Neuronal stem cell (in vitro differentiated cells): Measurements from ENCODE around the gene SETD1B.

Source experiments
- DNase-seq: peaks from one replicate; pipeline ENCODE4 v3.0.0-alpha.2; 2013; ENCODE audit warnings: low spot score
- H2AFZ ChIP-seq: one replicate; pipeline ENCODE4 v1.6.1; 2013; ENCODE audit warnings: mild to moderate bottlenecking, low read length, inconsistent platforms
- H2AK5ac ChIP-seq: 2 replicates; pipeline ENCODE4 v1.6.1; 2013; ENCODE audit warnings: low read depth, mild to moderate bottlenecking, inconsistent platforms, low read length, moderate library complexity, mixed read lengths
- H2BK120ac ChIP-seq: 2 replicates; pipeline ENCODE4 v1.6.1; 2013; ENCODE audit warnings: low read depth, mild to moderate bottlenecking, inconsistent platforms, low read length, moderate library complexity, mixed read lengths
- H2BK12ac ChIP-seq: one replicate; pipeline ENCODE4 v1.6.1; 2013; ENCODE audit warnings: low read length, inconsistent platforms
- H2BK15ac ChIP-seq: 2 replicates; pipeline ENCODE4 v1.6.1; 2013; ENCODE audit warnings: mild to moderate bottlenecking, low read length, inconsistent platforms, mixed read lengths
- H2BK5ac ChIP-seq: one replicate; pipeline ENCODE4 v1.6.1; 2013; ENCODE audit warnings: inconsistent platforms, mild to moderate bottlenecking, low read length, moderate library complexity
- H3K14ac ChIP-seq: one replicate; pipeline ENCODE4 v1.6.1; 2013; ENCODE audit warnings: low read length, inconsistent platforms
- H3K18ac ChIP-seq: 2 replicates; pipeline ENCODE4 v1.6.1; 2013; ENCODE audit warnings: low read length, inconsistent platforms
- H3K23ac ChIP-seq: 2 replicates; pipeline ENCODE4 v1.6.1; 2013; ENCODE audit warnings: low read depth, mild to moderate bottlenecking, mixed read lengths, low read length, inconsistent platforms; ENCODE audit not compliant: poor library complexity
- H3K27ac ChIP-seq: replicated peaks from 3 replicates; pipeline ENCODE4 v1.5.1; 2013; ENCODE audit warnings: low read length, inconsistent platforms
- H3K27me3 ChIP-seq, 3 experiments: 2 replicates each; pipeline ENCODE4 v1.6.1; 2013; ENCODE audit warnings: low read length in 3 of 3, mild to moderate bottlenecking in 2 of 3, inconsistent platforms in 1 of 3, low read depth in 1 of 3, mixed read lengths in 1 of 3, moderate library complexity in 1 of 3; ENCODE audit not compliant: control insufficient read depth in 3 of 3, insufficient read depth in 3 of 3
- H3K36me3 ChIP-seq, 2 donors: replicated peaks in 1 of 2; 2 replicates each; pipeline ENCODE4 v1.6.1; 2013; ENCODE audit warnings: low read length in 2 of 2; ENCODE audit not compliant: control insufficient read depth in 2 of 2, insufficient read depth in 2 of 2
- H3K4ac ChIP-seq: 2 replicates; pipeline ENCODE4 v1.6.1; 2013; ENCODE audit warnings: inconsistent platforms, mild to moderate bottlenecking, low read length, moderate library complexity
- H3K4me1 ChIP-seq, 2 donors: 1 replicate in 1 of 2; 2 replicates in 1 of 2; pipeline ENCODE4 v1.6.1; 2013; ENCODE audit warnings: low read length in 2 of 2, low read depth in 1 of 2; ENCODE audit not compliant: control insufficient read depth in 2 of 2, insufficient read depth in 1 of 2
- H3K4me2 ChIP-seq: one replicate; pipeline ENCODE4 v1.6.1; 2013; ENCODE audit warnings: mild to moderate bottlenecking, low read length, inconsistent platforms; ENCODE audit not compliant: insufficient read depth, poor library complexity, severe bottlenecking
- H3K4me3 ChIP-seq, 2 donors: 2 replicates each; pipeline ENCODE4 v1.5.1; 2013; ENCODE audit warnings: low read length in 2 of 2, mild to moderate bottlenecking in 2 of 2, inconsistent platforms in 1 of 2, moderate library complexity in 1 of 2
- H3K79me1 ChIP-seq: one replicate; pipeline ENCODE4 v1.6.1; 2013; ENCODE audit warnings: low read depth, mild to moderate bottlenecking, inconsistent platforms, low read length, moderate library complexity
- H3K9ac ChIP-seq: one replicate; pipeline ENCODE4 v1.6.1; 2013; ENCODE audit warnings: mild to moderate bottlenecking, low read depth, low read length, inconsistent platforms; ENCODE audit not compliant: poor library complexity
- H3K9me3 ChIP-seq, 2 donors: replicated peaks in 1 of 2; 2 replicates each; pipeline versions ENCODE3 to v1.6.1; 2013; ENCODE audit warnings: low read length in 2 of 2, mild to moderate bottlenecking in 2 of 2, inconsistent platforms in 1 of 2, low read depth in 1 of 2, mixed read lengths in 1 of 2, moderate library complexity in 1 of 2; ENCODE audit not compliant: control insufficient read depth in 2 of 2, insufficient read depth in 1 of 2
- H4K8ac ChIP-seq: one replicate; pipeline ENCODE4 v1.6.1; 2013; ENCODE audit warnings: low read depth, mild to moderate bottlenecking, inconsistent platforms, low read length, moderate library complexity
- H4K91ac ChIP-seq: one replicate; pipeline ENCODE4 v1.6.1; 2013; ENCODE audit warnings: low read length, low read depth, mild to moderate bottlenecking, inconsistent platforms; ENCODE audit not compliant: poor library complexity
- WGBS, 2 donors: extraction: QIAGEN DNeasy Blood & Tissue Kit; methylation state at CpG; one replicate each; pipeline ENCODE4 v1.1.7; 2013; ENCODE audit warnings: missing lambda C conversion rate in 2 of 2, mixed read lengths in 1 of 2; ENCODE audit not compliant: insufficient read length in 2 of 2, insufficient replicate concordance in 1 of 2; ENCODE audit errors: extremely low coverage in 2 of 2; 5-methylcytosine and 5-hydroxymethylcytosine counted together

The SETD1B gene

DNA sequence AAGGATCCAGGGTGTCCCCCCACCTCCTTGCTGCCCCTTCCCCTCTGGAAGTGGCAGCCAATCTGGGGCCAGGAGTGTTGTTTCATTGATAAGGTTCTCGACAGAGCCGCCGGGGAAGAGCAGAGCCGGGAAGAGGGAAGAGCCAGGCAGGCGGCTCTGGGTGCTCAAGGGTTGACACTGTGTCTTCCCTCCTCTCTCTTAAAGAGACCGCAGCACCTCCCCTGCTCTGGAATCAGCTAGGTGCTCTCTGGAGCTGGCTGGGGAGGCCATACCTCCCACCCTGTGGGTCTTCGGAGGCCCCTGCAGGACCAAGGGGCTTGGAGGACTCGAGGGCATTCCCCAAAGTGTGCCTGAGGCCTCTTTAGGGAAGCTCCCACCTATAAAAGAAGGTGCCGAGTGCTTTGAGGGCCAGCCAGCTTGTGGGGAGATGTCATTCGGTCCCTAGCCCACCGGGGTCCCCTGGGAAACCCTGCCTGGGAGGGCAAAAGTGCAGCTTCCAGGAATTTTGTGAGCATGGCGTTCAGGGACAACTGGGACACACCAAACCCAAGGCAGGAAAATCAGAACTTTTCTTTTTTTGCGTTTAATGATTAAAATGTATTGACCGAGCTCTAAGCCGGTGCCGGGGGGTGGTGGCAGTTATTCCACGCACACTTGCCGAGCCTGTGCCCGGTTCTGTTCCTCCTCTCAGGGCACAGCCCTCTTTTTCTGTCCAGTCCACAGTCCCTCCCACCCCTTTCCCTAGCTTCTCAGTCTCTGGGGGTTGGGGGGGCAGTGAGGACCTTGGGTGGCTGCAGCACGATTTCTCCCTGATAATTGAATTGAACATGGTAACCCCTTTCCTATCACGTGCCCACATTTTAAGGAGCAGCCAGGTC lies 3.0 kb downstream of the SETD1B start:
- no peak overlapping the region for H3K4me2 ChIP-seq
- H3K14ac ChIP-seq: no peak overlapping the region
- H4K91ac ChIP-seq: no peak overlapping the region
- H2AK5ac ChIP-seq: no peak overlapping the region
- no peaks in the 10 kb centered on the region for H3K27me3 ChIP-seq
- peaks cover 15% of the 10 kb centered on the region for H3K79me1 ChIP-seq
- H3K18ac ChIP-seq: no peak overlapping the region
- H3K36me3 ChIP-seq: peaks cover 28 to 56% of the 10 kb centered on the region in 2 donors
- no peak overlapping the region for H3K23ac ChIP-seq
- H2BK12ac ChIP-seq: no peak overlapping the region
- no peaks in the 10 kb centered on the region for H3K9me3 ChIP-seq
- H3K4me3 ChIP-seq: peak overlapping the region in 1 of 2 donors; percentile 56
- no peak overlapping the region for H2BK15ac ChIP-seq
- H3K4ac ChIP-seq: no peak overlapping the region
- no peak for DNase-seq
- no CpG with 5 or more reads among the region's 21 CpGs for WGBS, 2 donors
- H3K9ac ChIP-seq: peak overlapping the region; percentile 24
- H3K27ac ChIP-seq: no peak overlapping the region
- H2BK120ac ChIP-seq: no peak overlapping the region
- H2AFZ ChIP-seq: no peak overlapping the region
- no peak overlapping the region for H4K8ac ChIP-seq
- H3K4me1 ChIP-seq: peaks cover 18 to 26% of the 10 kb centered on the region in 2 donors
- no peak overlapping the region for H2BK5ac ChIP-seq

GRCh38 chr12:121807642-121808347 lies 4.0 kb downstream of the SETD1B start:
- Histone ChIP-seq H3K4me2 (no peak overlapping the region), H2BK12ac (no peak overlapping the region), H2BK5ac (no peak overlapping the region), H3K79me1 (peaks cover 15% of the 10 kb centered on the region), H4K8ac (no peak overlapping the region), H3K36me3 (peaks cover 28 to 59% of the 10 kb centered on the region in 2 donors), H2BK120ac (no peak overlapping the region), H2AFZ (no peak overlapping the region), H3K14ac (no peak overlapping the region), H3K27me3 (no peaks in the 10 kb centered on the region), H4K91ac (no peak overlapping the region), H3K9ac (no peak overlapping the region), H2AK5ac (peak overlapping the region; percentile 61), H3K4me1 (peaks cover 20 to 25% of the 10 kb centered on the region in 2 donors), H3K4me3 (no peak overlapping the region), H3K9me3 (no peaks in the 10 kb centered on the region), H3K27ac (no peak overlapping the region), H3K23ac (no peak overlapping the region), H2BK15ac (no peak overlapping the region), H3K18ac (no peak overlapping the region), H3K4ac (no peak overlapping the region)
- no peak for DNase-seq
- no CpG with 5 or more reads among the region's 14 CpGs for WGBS, 2 donors

DNA sequence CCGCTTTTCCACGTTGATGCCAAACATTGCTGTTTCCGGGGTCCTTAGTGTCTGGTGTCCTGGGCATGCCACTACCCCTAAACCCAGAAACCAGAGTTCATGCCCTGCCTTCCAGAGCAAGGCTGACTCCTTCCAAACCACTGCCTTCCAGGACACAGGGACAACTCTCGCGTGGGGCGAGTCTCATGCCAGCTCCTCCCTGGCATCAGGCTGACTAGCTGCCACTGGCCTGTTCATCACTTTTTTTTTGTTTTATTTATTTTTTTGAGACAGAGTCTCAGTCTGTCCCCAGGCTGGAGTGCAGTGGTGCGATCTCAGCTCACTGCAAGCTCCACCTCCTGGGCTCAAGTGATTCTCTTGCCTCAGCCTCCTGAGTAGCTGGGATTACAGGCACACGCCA lies 4.8 kb downstream of the SETD1B start:
- Histone ChIP-seq H3K36me3 (peaks cover 29 to 67% of the 10 kb centered on the region in 2 donors), H3K9ac (peak overlapping the region; percentile 30), H3K4me3 (no peak overlapping the region), H2BK12ac (no peak overlapping the region), H2AFZ (no peak overlapping the region), H3K18ac (no peak overlapping the region), H3K27ac (no peak overlapping the region), H3K4ac (no peak overlapping the region), H3K4me1 (peaks cover 20 to 25% of the 10 kb centered on the region in 2 donors), H3K4me2 (no peak overlapping the region), H3K27me3 (no peaks in the 10 kb centered on the region), H4K91ac (no peak overlapping the region), H2AK5ac (no peak overlapping the region), H3K23ac (peak overlapping the region; percentile 80), H3K79me1 (peaks cover 22% of the 10 kb centered on the region), H4K8ac (no peak overlapping the region), H2BK5ac (no peak overlapping the region), H3K14ac (no peak overlapping the region), H2BK15ac (no peak overlapping the region), H2BK120ac (no peak overlapping the region), H3K9me3 (no peaks in the 10 kb centered on the region)
- DNase-seq: no peak
- WGBS, 2 donors: no CpG with 5 or more reads among the region's 8 CpGs

DNA sequence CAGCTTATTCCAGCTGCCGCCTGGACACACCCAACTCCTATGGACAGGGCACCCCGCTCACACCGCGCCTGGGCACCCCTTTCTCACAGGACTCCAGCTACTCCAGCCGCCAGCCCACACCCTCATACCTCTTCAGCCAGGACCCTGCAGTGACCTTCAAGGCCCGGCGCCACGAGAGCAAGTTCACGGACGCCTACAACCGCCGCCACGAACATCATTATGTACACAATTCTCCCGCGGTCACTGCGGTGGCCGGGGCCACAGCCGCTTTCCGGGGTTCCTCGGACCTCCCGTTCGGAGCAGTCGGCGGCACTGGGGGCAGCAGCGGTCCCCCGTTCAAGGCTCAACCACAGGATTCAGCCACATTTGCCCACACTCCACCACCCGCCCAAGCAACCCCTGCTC lies 5.9 kb downstream of the SETD1B start:
- Histone ChIP-seq H4K91ac (no peak overlapping the region), H3K27me3 (no peaks in the 10 kb centered on the region), H3K36me3 (peaks cover 33 to 76% of the 10 kb centered on the region in 2 donors), H3K23ac (no peak overlapping the region), H2BK15ac (no peak overlapping the region), H2BK5ac (peak overlapping the region; percentile 78), H3K18ac (no peak overlapping the region), H2AFZ (no peak overlapping the region), H3K14ac (no peak overlapping the region), H3K4me3 (no peak overlapping the region), H2BK12ac (no peak overlapping the region), H3K9ac (no peak overlapping the region), H3K4me1 (peaks cover 20 to 25% of the 10 kb centered on the region in 2 donors), H3K9me3 (no peaks in the 10 kb centered on the region), H2AK5ac (no peak overlapping the region), H3K4me2 (no peak overlapping the region), H4K8ac (no peak overlapping the region), H3K27ac (no peak overlapping the region), H3K79me1 (peaks cover 31% of the 10 kb centered on the region), H2BK120ac (no peak overlapping the region), H3K4ac (no peak overlapping the region)
- no peak for DNase-seq
- WGBS, 2 donors: no CpG with 5 or more reads among the region's 27 CpGs
